Measurements from ENCODE around the gene IRAK3. TPM values are rescaled to one million over a fixed set of nuclear protein-coding genes. Genes with fewer than 3 reads are reported as not detected.

IRAK3 gene
- total and polyA plus RNA-seq, 8 donors, result 0.55 to 5.3 (median 1.3) TPM

DNA sequence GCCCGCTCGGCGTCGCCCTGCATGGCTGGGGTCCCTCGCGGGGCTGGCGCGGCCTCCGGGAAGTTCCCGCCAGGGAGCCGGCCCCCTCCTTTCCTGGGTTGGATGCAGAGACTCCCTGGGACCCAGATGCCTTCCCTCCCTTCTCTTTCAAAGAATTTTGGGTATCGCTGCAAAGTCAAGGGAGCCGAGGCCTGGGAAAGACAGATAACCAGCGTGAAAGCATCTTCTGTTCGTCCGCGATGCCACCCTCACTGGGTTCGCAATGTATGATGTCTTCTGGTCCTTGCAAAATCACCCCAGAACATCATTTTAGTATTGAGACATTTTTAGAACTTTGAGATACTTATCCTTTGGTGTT, 451 bp downstream of the IRAK3 start:
- ATAC-seq (peak in 1 of 4 donors; percentile 13), DNase-seq (no peak), FAIRE-seq (no peak)
- no peaks in the 10 kb centered on the region for H3K9me3 ChIP-seq
- peak overlapping the region; percentile 19 to 51 (median 36) for H3K4me3 ChIP-seq
- H3K36me3 ChIP-seq, result no peaks in the 10 kb centered on the region
- intact Hi-C loops (cut with DNase I), result no loop called here
- peaks cover 0 to 10% (median 0%) of the 10 kb centered on the region in 4 donors for H3K27me3 ChIP-seq
- 29 to 30% methylated on average over 17 to 18 of the region's 18 CpGs for WGBS, 2 donors
- no peaks in the 10 kb centered on the region for H3K4me1 ChIP-seq
- TF ChIP-seq, protein P1, sequence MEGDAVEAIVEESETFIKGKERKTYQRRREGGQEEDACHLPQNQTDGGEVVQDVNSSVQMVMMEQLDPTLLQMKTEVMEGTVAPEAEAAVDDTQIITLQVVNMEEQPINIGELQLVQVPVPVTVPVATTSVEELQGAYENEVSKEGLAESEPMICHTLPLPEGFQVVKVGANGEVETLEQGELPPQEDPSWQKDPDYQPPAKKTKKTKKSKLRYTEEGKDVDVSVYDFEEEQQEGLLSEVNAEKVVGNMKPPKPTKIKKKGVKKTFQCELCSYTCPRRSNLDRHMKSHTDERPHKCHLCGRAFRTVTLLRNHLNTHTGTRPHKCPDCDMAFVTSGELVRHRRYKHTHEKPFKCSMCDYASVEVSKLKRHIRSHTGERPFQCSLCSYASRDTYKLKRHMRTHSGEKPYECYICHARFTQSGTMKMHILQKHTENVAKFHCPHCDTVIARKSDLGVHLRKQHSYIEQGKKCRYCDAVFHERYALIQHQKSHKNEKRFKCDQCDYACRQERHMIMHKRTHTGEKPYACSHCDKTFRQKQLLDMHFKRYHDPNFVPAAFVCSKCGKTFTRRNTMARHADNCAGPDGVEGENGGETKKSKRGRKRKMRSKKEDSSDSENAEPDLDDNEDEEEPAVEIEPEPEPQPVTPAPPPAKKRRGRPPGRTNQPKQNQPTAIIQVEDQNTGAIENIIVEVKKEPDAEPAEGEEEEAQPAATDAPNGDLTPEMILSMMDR (IDR thresholded peaks at IDR 0.05), result no peak
- H3K27ac ChIP-seq, result peak overlapping the region in 2 of 4 donors; percentile 33 to 68

DNA sequence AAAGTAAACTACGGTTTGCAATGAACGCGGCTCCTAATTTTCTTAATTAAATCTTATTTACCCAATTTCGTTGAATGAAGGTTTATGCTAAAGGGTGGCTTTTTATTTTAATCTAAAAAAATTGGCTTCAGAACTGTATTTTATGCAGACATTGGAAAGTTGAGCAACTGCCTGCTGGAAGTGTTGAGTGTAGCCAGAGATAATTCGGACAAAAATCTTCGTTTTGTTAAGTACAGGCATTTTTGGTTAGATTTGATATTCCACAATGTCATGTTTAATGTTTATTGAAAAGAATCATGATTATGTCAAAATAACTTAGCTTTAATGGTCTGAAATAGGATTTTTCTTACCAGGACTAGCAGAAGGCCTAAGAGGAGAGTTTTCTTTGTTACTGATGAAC, 875 bp downstream of the IRAK3 start:
- intact Hi-C loops (cut with DNase I), result no loop called here
- Histone ChIP-seq H3K36me3 (no peaks in the 10 kb centered on the region), H3K9me3 (no peaks in the 10 kb centered on the region), H3K4me1 (no peaks in the 10 kb centered on the region), H3K4me3 (peak overlapping the region in 1 of 4 donors; percentile 46), H3K27me3 (peaks cover 0 to 11% (median 0%) of the 10 kb centered on the region in 4 donors), H3K27ac (peak overlapping the region in 2 of 4 donors; percentile 33 to 68)
- WGBS, 2 donors, result 82 to 87% methylated on average over 6 of the region's 6 CpGs
- FAIRE-seq, result no peak
- DNase-seq, result no peak
- TF ChIP-seq, protein P1 (IDR thresholded peaks at IDR 0.05), result no peak
- no peak for ATAC-seq

DNA sequence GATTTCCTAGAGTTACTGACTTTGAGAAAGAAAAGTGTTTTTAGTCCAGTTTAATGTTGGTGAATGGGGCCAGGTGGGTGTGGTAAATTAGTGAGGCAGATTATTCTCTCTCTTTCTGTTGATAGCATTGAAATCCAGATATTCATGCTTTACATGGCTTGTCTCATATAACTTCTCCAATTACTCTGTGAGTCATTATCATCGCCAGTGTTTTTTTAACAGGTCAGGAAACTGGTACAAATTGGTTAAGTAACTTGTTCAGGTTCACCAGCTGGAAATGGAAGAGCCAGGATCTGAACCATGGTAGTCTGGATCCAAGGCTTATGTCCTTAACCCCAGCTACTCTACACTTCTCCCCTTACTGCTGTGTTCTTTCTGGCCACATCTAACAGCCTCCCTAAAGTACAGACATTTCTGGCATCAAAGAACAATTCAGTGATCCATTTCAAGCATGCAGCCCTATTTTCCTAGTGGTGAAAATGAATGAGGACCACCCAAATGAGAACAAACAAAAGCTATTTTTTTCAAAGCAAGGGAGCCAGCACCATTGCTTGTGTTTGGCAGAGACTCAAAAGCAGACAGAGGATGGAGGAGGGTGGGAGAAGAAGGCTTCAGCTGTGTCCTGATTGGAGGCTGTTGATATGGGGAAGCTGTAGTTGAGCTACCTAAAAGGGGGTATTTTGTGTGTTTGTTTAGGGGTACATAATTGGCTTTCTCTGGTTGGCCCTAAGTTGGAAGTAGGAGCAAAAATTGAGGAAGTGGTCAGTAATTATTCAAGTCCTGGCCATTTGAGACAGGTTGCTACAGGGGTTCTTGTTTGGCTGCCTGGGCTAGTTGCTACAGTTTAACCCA, 1.7 kb downstream of the IRAK3 start:
- 87% methylated on average over 1 of the region's 1 CpG for WGBS, 2 donors
- ATAC-seq (no peak), DNase-seq (no peak), FAIRE-seq (no peak)
- Histone ChIP-seq H3K27ac (peak overlapping the region in 1 of 4 donors; percentile 68), H3K36me3 (no peaks in the 10 kb centered on the region), H3K4me1 (no peaks in the 10 kb centered on the region), H3K27me3 (peaks cover 0 to 14% (median 0%) of the 10 kb centered on the region in 4 donors), H3K9me3 (no peaks in the 10 kb centered on the region), H3K4me3 (no peak overlapping the region)
- intact Hi-C loops (cut with DNase I), result no loop called here
- TF ChIP-seq, protein P1 (IDR thresholded peaks at IDR 0.05), result no peak

DNA sequence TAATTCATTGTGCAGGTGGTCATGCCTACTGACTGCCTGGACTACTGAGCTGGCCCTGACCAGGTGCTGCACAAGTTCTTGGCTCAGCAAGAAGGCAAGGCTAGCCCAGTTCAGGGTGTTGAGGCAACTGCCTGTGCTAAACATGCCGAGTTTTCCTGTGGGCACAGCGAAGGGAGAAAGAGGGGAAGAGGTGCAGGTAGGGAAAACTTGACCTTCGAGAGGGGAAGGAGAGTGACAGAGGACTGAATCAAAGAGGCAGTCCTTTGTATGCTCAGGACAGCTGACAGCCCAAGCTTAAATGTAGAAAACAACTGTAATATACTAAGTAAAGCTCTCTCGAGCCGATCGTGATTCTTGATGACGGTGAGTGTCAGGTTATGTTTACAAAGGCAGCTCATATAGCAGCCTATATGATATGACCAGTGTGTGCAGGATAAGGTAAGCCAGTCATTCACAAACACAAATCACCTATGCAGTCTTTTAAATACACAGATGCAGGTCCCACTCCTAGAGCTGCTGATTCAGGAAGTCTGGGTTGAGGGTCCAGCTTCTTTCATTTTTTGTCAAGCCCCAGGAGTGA, 2.6 kb downstream of the IRAK3 start:
- no peak overlapping the region for H3K4me3 ChIP-seq
- H3K27me3 ChIP-seq, result peaks cover 0 to 14% (median 0%) of the 10 kb centered on the region in 4 donors
- intact Hi-C loops (cut with DNase I), result no loop called here
- no peak overlapping the region for H3K27ac ChIP-seq
- FAIRE-seq (no peak), DNase-seq (no peak), ATAC-seq (no peak)
- no peaks in the 10 kb centered on the region for H3K4me1 ChIP-seq
- H3K9me3 ChIP-seq, result no peaks in the 10 kb centered on the region
- TF ChIP-seq, protein P1 (IDR thresholded peaks at IDR 0.05), result no peak
- 47 to 61% methylated on average over 7 of the region's 7 CpGs for WGBS, 2 donors
- no peaks in the 10 kb centered on the region for H3K36me3 ChIP-seq

DNA sequence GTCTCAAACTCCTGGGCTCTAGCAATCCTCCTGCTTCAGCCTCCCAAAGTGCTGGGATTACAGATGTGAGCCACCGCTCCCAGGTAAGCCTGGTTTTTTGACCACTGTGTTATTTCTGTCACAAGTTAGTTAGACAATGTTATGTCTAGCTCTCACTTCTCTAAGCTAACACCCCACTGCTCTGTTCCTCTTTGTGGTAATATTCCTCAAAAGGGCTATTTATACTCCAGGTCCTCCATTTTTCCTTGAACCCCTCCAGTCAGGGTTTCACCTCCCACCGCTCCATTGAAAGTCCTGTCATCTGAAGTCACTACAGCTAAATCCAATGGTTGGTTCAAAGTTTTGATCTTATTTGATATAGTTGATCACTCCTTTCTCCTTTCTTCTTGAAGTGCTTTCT, 5.1 kb downstream of the IRAK3 start:
- H3K27ac ChIP-seq, result no peak overlapping the region
- H3K36me3 ChIP-seq, result no peaks in the 10 kb centered on the region
- no peaks in the 10 kb centered on the region for H3K9me3 ChIP-seq
- H3K4me1 ChIP-seq, result no peaks in the 10 kb centered on the region
- no peak overlapping the region for H3K4me3 ChIP-seq
- intact Hi-C loops (cut with DNase I), result no loop called here
- DNase-seq, result no peak
- TF ChIP-seq, protein P1 (IDR thresholded peaks at IDR 0.05), result no peak
- WGBS, 2 donors, result 95 to 98% methylated on average over 2 of the region's 2 CpGs
- no peak for ATAC-seq
- H3K27me3 ChIP-seq, result peaks cover 0 to 5% (median 0%) of the 10 kb centered on the region in 4 donors
- no peak for FAIRE-seq
